Keratinocyte (primary cell): ENCODE results near the gene NCAPG. TPM values are rescaled to one million over a fixed set of nuclear protein-coding genes. Genes with fewer than 3 reads are reported as not detected.
A peak's percentile ranks its signal among the peaks of the same experiment; 100 is the strongest.

Experiments
- DNase-seq: peaks from one replicate; pipeline ENCODE4 v3.0.0-alpha.2; 2011; ENCODE audit warnings: low read depth, missing footprints, low spot score
- FAIRE-seq: peaks from 2 replicates; lab custom pipeline; 2011; peaks lifted over from hg19 to GRCh38; lab: Jason Lieb, UNC
- H2AFZ ChIP-seq: 2 replicates; pipeline ENCODE4 v1.6.0; 2012; ENCODE audit warnings: low read length, control low read depth, inconsistent platforms; ENCODE audit not compliant: control insufficient read depth
- H3K27ac ChIP-seq: 2 replicates; pipeline ENCODE4 v1.5.1; 2011; ENCODE audit warnings: low read length; ENCODE audit not compliant: control insufficient read depth, insufficient read depth
- H3K27me3 ChIP-seq: 3 replicates; pipeline ENCODE4 v1.6.0; 2011; ENCODE audit warnings: low read length; ENCODE audit not compliant: control insufficient read depth, insufficient read depth; ENCODE audit errors: extremely low read depth
- H3K36me3 ChIP-seq, 2 experiments: 2 replicates in 1 of 2; 3 replicates in 1 of 2; pipeline ENCODE4 v1.5.1; 2011; ENCODE audit warnings: low read length in 2 of 2, mild to moderate bottlenecking in 1 of 2; ENCODE audit not compliant: control insufficient read depth in 2 of 2, insufficient read depth in 2 of 2; ENCODE audit errors: extremely low read depth in 1 of 2
- H3K4me1 ChIP-seq: 3 replicates; pipeline ENCODE4 v1.5.1; 2011; ENCODE audit warnings: low read length; ENCODE audit not compliant: control insufficient read depth, insufficient read depth; ENCODE audit errors: extremely low read depth
- H3K4me2 ChIP-seq: 3 replicates; pipeline ENCODE4 v1.6.0; 2011; ENCODE audit warnings: low read depth, low read length; ENCODE audit not compliant: control insufficient read depth, insufficient read depth; ENCODE audit errors: extremely low read depth
- H3K4me3 ChIP-seq, 3 experiments: fragments of 200-600 bp in 1 of 3; sonication (generic) in 1 of 3; 2 replicates in 2 of 3; 3 replicates in 1 of 3; pipeline ENCODE4 v1.5.1; 2011 to 2016; ENCODE audit warnings: low read length in 3 of 3, mild to moderate bottlenecking in 3 of 3, control low read depth in 2 of 3, inconsistent platforms in 1 of 3, low read depth in 1 of 3, mixed read lengths in 1 of 3, mixed run types in 1 of 3, moderate library complexity in 1 of 3; ENCODE audit not compliant: control insufficient read depth in 2 of 3, insufficient read depth in 2 of 3; ENCODE audit errors: extremely low read depth in 1 of 3
- H3K79me2 ChIP-seq: 2 replicates; pipeline ENCODE4 v1.6.0; 2012; ENCODE audit warnings: low read length; ENCODE audit not compliant: control insufficient read depth, insufficient read depth
- H3K9ac ChIP-seq: 3 replicates; pipeline ENCODE4 v1.6.0; 2011; ENCODE audit warnings: low read length; ENCODE audit not compliant: control insufficient read depth, insufficient read depth; ENCODE audit errors: extremely low read depth
- H3K9me1 ChIP-seq: 3 replicates; pipeline ENCODE4 v1.6.0; 2011; ENCODE audit warnings: low read length; ENCODE audit not compliant: control insufficient read depth, insufficient read depth; ENCODE audit errors: extremely low read depth
- H3K9me3 ChIP-seq: 2 replicates; pipeline ENCODE4 v1.5.1; 2012; ENCODE audit warnings: low read depth, low read length; ENCODE audit not compliant: control insufficient read depth
- H4K20me1 ChIP-seq: 3 replicates; pipeline ENCODE4 v1.6.0; 2011; ENCODE audit warnings: low read length; ENCODE audit not compliant: control insufficient read depth, insufficient read depth; ENCODE audit errors: extremely low read depth
- EZH2 ChIP-seq: IDR thresholded peaks from one replicate; pipeline ENCODE4 v1.6.1; 2012; ENCODE audit warnings: inconsistent platforms, mild to moderate bottlenecking, low read length, moderate library complexity
- dilution Hi-C: fragments of 300-500 bp; cut with MboI; formaldehyde crosslinking; loops from one replicate; pipeline ENCODE4 v1.7.0; 2020; ENCODE audit warnings: low sequenced_read_pairs; ENCODE audit not compliant: extremely low pct_ligation_motif_present
- polyA plus RNA-seq, 5 experiments: library from polyadenylated mRNA; depleted of rRNA in 3 of 5; stranded (reverse) in 3 of 5; stranded (forward) in 1 of 5; unstranded in 1 of 5; fragments of >200 nt; gene quantifications; 1 replicate in 1 of 5; 2 replicates in 3 of 5; 3 replicates in 1 of 5; pipeline versions ENCODE4 v1.2.1 to v1.2.3, GENCODE V29; 2011 to 2012; ENCODE audit warnings: missing spikeins in 2 of 5, low read depth in 1 of 5, low replicate concordance in 1 of 5
- TF ChIP-seq, protein P1 (sequence below), 3 experiments: IDR thresholded peaks in 1 of 3; conservative IDR thresholded peaks in 1 of 3; optimal IDR thresholded peaks in 1 of 3; 2 replicates in 2 of 3; 3 replicates in 1 of 3; pipeline versions ENCODE3 to v1.5.1; 2011; ENCODE audit warnings: low read length in 3 of 3, mild to moderate bottlenecking in 3 of 3, moderate library complexity in 2 of 3, control low read depth in 1 of 3, inconsistent platforms in 1 of 3; ENCODE audit not compliant: insufficient read depth in 2 of 3; ENCODE audit errors: extremely low read depth in 1 of 3

NCAPG gene
- polyA plus RNA-seq, 1 donor (not counting 4 experiments of a cell fraction or from before 2014, with no cell fraction given) = 18.0 TPM

- TF ChIP-seq EZH2 = no peak
- TF ChIP-seq, protein P1, sequence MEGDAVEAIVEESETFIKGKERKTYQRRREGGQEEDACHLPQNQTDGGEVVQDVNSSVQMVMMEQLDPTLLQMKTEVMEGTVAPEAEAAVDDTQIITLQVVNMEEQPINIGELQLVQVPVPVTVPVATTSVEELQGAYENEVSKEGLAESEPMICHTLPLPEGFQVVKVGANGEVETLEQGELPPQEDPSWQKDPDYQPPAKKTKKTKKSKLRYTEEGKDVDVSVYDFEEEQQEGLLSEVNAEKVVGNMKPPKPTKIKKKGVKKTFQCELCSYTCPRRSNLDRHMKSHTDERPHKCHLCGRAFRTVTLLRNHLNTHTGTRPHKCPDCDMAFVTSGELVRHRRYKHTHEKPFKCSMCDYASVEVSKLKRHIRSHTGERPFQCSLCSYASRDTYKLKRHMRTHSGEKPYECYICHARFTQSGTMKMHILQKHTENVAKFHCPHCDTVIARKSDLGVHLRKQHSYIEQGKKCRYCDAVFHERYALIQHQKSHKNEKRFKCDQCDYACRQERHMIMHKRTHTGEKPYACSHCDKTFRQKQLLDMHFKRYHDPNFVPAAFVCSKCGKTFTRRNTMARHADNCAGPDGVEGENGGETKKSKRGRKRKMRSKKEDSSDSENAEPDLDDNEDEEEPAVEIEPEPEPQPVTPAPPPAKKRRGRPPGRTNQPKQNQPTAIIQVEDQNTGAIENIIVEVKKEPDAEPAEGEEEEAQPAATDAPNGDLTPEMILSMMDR (optimal IDR thresholded peaks at IDR 0.05 in 1 of 3, IDR thresholded peaks at IDR 0.05 in 1 of 3, conservative IDR thresholded peaks at IDR 0.05 in 1 of 3; ENCODE audit: extremely low read depth in 1 of 3, insufficient read depth in 2 of 3, low read length in 3 of 3) = no peak
- H3K79me2 ChIP-seq = peaks cover 78% of the 10 kb centered on the region
- H4K20me1 ChIP-seq = no peaks in the 10 kb centered on the region
- dilution Hi-C loops = no loop called here
- H3K9me1 ChIP-seq = no peaks in the 10 kb centered on the region
- H3K36me3 ChIP-seq = no peaks in the 10 kb centered on the region
- H3K4me2 ChIP-seq = peak overlapping the region; percentile 89
- peak overlapping the region; percentile 4 for H3K27ac ChIP-seq
- H3K27me3 ChIP-seq = no peaks in the 10 kb centered on the region
- DNase-seq (no peak), FAIRE-seq (peak; percentile 53)
- H3K4me1 ChIP-seq = peaks cover 12% of the 10 kb centered on the region
- peak overlapping the region; percentile 95 for H2AFZ ChIP-seq
- H3K4me3 ChIP-seq = peak overlapping the region in 2 of 3 experiments; percentile 90 to 95
- no peaks in the 10 kb centered on the region for H3K9me3 ChIP-seq
- H3K9ac ChIP-seq = peak overlapping the region; percentile 31
Measured at GRCh38 chr4:17812801-17813200, 2.0 kb downstream of the NCAPG start.

- Histone ChIP-seq H3K4me1 (peaks cover 4% of the 10 kb centered on the region), H2AFZ (peak overlapping the region; percentile 31), H3K9me3 (no peaks in the 10 kb centered on the region), H3K79me2 (peaks cover 68% of the 10 kb centered on the region), H3K9ac (no peak overlapping the region), H3K27ac (no peak overlapping the region), H3K27me3 (no peaks in the 10 kb centered on the region), H4K20me1 (no peaks in the 10 kb centered on the region), H3K36me3 (no peaks in the 10 kb centered on the region), H3K4me2 (no peak overlapping the region), H3K4me3 (no peak overlapping the region), H3K9me1 (no peaks in the 10 kb centered on the region)
- DNase-seq = no peak
- no peak for FAIRE-seq
- dilution Hi-C loops = no loop called here
- TF ChIP-seq EZH2 = no peak
- TF ChIP-seq, protein P1 (optimal IDR thresholded peaks at IDR 0.05 in 1 of 3, IDR thresholded peaks at IDR 0.05 in 1 of 3, conservative IDR thresholded peaks at IDR 0.05 in 1 of 3; ENCODE audit: extremely low read depth in 1 of 3, insufficient read depth in 2 of 3, low read length in 3 of 3) = no peak
Measured at GRCh38 chr4:17814140-17814539, 3.4 kb downstream of the NCAPG start.
